ENCODE measurements around the gene LRRC37A.
"Not testable (repeated sequence)": the region's sequence is repeated elsewhere in the genome, so short reads cannot be mapped to it uniquely, and the experiment has no call there.

LRRC37A gene

DNA sequence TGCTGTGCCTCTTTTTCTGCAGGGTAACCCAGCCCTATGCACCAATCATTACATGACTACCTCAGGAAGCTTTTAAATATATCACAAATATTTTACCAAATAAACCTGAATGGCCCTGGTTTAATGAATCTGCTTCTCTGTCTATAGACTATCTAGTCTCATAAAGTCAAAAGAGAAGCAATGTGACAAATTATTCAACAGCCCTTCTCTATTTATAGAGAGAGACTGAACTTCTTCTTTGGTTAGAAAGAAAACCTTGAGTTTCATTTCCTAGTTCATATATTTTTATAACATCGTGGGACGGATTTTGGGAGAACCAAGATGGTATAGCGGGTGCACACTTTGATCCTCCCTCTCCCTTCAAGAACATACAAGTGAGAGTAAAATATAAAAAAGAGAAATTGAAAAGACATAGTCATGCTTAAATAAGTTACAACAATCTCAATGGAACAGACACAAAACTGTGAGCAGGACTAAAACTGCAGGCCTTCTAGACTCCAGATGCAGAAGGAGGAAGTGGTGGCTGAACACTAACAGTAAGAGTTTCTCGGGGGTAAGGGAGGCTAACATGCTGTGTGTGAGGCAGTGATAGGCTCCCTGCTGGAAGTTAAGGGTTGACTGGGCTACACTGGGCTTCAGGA, 3.9 kb upstream of the LRRC37A start:
- not testable (repeated sequence) for DNase-seq

DNA sequence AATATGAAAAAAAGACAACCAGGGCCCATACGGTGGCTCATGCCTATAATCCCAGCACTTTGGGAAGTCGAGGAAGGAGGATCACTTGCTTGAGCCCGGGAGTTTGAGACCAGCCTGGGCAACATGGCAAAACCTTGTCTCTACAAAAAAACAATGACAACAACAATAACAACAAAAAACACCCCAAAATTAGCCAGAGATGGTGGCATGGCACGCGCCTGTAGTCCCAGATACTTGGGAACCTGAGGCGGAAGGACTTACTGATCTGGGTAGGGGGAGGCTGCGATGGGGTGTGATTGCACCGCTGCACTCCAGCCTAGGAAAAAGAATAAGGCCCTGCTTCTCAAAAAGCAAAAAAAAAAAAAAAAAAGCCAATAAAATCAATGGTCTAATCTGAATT, 3.3 kb upstream of the LRRC37A start:
- not testable (repeated sequence) for DNase-seq

DNA sequence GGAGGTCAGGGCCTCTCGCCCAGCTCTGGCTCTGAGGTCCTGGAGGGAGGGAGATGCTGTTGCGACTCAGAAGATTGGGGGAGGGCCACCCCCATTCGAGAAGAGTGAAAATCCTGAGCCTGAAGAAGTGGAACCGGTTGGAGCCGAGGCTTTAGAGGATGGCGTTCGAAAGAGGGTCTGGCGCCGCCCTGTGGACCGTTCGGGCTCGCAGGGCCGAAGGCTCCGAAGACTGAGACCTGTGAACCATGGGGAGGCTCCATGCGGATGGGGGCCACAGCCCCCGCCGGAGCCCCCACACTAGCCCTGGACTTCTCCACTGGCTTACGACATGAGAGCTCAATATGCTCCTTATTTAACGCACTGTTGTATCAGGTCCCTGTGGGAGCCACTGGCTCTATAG, 46.3 kb downstream of the LRRC37A start:
- DNase-seq: not testable (repeated sequence)

- DNase-seq: not testable (repeated sequence)
Observed at GRCh38 chr17:46342131-46342530, 47.2 kb downstream of the LRRC37A start.

GRCh38 chr17:46348345-46348744, 53.4 kb downstream of the LRRC37A start:
- DNase-seq: not testable (repeated sequence)

DNA sequence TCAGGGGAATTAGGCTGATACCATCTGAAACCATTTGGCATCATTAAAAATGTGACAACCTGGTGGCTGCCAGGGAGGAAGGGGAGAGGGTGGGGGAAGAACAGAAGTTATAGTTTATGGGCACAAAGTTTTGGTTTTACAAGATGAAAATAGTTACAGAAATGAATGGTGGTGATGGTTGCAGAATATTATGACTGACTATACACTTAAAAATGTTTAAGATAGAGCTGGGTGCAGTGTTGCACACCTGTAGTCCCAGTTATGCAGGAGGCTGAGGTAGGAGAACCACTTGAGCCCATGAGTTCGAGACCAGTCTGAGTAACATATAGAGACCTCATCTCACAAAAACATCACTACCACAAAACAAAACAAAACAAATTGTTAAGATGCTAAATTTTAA, 54.1 kb downstream of the LRRC37A start:
- not testable (repeated sequence) for DNase-seq

- DNase-seq: not testable (repeated sequence)
Observed at GRCh38 chr17:46353856-46354255, 58.9 kb downstream of the LRRC37A start.

GRCh38 chr17:46361145-46361735, 66.3 kb downstream of the LRRC37A start:
- not testable (repeated sequence) for DNase-seq

DNA sequence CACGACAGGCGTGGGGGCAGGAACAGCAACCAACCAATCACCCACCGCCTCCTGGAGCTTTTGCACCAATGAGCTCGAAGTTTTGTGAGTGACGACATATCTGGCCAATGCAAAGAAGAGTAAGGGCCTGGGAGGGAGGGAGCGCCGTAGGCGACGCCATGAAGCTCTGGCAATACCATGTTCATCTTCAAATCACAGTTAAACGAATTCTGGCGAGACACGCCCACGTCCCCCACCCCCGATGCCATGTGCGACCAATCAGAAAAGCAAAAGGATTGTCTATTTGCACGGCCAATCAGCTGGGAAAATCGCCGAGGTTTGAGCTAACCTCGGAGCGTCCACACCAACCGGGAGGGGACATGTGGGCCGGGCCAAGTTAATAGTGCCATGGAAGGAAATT, 66.8 kb downstream of the LRRC37A start, which contains the start of gene ARL17B:
TSS of gene ARL17B (minus strand) at position 12 of the 400 bp plus-strand sequence. CDS start 3,369 bp downstream, outside the sequence.
- DNase-seq: peak; percentile 71 to 97

GRCh38 chr17:46367520-46367919, 72.6 kb downstream of the LRRC37A start:
- not testable (repeated sequence) for DNase-seq

DNA sequence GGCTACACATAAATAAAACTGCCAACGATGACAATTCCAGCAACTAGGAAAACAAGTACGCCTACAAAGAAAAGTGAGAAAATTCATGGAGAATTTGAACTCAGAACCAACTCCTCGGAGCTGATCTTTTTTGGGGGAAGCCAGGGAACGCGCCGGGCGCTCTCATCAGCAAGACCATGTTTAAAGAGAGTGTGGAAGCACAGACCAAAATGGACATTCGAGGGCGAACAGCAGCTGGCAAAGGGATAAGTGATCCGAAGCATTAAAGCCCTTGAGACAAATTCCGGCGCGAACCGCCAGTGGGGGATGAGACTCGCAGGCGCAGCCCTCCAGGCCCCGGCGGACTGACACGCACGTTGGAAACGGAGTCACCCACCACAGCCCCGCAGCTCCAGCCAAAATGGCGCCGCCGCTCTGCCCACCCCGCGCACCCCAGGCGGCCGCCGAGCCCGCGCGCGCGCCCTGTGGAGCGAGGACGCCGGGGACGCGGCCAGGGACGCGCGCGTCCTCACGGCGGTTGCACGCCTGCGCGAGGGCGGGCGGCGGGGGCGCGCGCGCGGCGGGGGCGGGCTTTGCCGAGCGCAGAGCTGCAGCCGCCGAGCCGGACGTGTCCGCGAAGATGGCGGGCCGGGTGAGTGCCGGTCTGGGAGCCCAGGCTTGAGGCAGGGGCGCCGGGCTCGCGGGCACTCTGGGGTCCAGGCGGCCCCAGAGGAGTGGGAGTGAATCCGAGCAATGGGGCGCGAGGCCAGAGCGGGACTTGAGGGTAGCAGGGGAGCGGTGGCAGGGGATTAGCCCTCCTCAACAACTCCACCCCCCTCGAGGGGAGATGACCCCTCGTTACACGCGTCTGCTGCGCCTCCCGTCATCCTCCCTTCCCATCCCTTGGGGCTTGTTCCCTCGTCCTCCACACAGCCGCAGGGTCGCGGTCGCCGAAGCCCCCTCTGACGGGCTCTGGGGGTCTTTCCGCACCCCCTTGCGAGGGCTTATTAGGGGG, 77.6 kb downstream of the LRRC37A start:
- DNase-seq: not testable (repeated sequence)

GRCh38 chr17:46373418-46373817, 78.5 kb downstream of the LRRC37A start:
- DNase-seq: not testable (repeated sequence)

DNA sequence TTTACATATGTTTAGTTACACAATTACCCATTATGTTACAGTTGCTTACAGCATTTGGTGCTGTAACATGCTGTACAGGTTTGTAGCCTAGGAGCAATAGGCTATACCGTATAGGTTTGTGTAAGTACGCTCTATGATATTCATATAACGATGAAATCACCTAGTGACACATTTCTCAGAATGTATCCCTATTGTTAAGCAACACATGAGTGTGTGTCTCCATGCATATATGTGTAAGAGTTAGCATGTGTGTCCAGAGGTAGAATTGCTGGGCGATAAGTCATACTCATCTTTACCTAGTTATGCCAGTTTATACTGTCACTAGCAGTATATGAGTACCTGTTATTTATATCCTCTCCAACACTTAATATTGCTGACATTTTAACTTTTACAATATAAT, 88.2 kb downstream of the LRRC37A start:
- not testable (repeated sequence) for DNase-seq

- not testable (repeated sequence) for DNase-seq
Observed at GRCh38 chr17:46385491-46385890, 90.6 kb downstream of the LRRC37A start.
